A549 (cell line): Measurements from ENCODE around the gene CDK16. TPM values are rescaled to one million over a fixed set of nuclear protein-coding genes. Genes with fewer than 3 reads are reported as not detected.

Experiments
- ATAC-seq, 2 experiments: fragments of 200-7000 bp in 1 of 2; fragments of >200 bp in 1 of 2; cut with Nextera tagmentation in 1 of 2; cut with Tn5 transposase in 1 of 2; 3 replicates each; pipeline versions ENCODE4 v1.8.0 to v1.9.1; 2018 to 2020; ENCODE audit warnings: mild to moderate bottlenecking in 1 of 2, moderate library complexity in 1 of 2
- CTCF ChIA-PET: fragments of 300-600 bp; sonication (Branson Sonifier 250); formaldehyde crosslinking; extraction: SDS; loops from one replicate; lab custom pipeline; 2021; ENCODE audit warnings: antibody characterized with exemption, inconsistent platforms; lab: Yijun Ruan, JAX
- POLR2A ChIA-PET: fragments of 350-600 bp; formaldehyde crosslinking; extraction: SDS; loops from one replicate; lab custom pipeline; 2021; ENCODE audit warnings: antibody characterized with exemption, inconsistent platforms; lab: Yijun Ruan, JAX
- DNase-seq, 2 experiments: peaks; one replicate each; pipeline versions ENCODE4 v3.0.0 to v3.0.0-alpha.2; 2011 to 2016; ENCODE audit warnings: low read depth in 1 of 2, low spot score in 1 of 2
- FAIRE-seq: peaks from 2 replicates; lab custom pipeline; 2011; peaks lifted over from hg19 to GRCh38; lab: Jason Lieb, UNC
- H3K27ac ChIP-seq, 2 experiments: fragments of >200 bp; sonication (Bioruptor Twin); formaldehyde crosslinking; 3 replicates each; pipeline ENCODE4 v1.5.1; 2016 to 2017
- H3K4me1 ChIP-seq: fragments of >200 bp; sonication (Bioruptor Twin); formaldehyde crosslinking; 3 replicates; pipeline ENCODE4 v1.6.1; 2016
- H3K4me2 ChIP-seq: fragments of >200 bp; sonication (Bioruptor Twin); formaldehyde crosslinking; 3 replicates; pipeline ENCODE4 v1.6.1; 2016
- H3K4me3 ChIP-seq: fragments of >200 bp; sonication (Bioruptor Twin); formaldehyde crosslinking; 3 replicates; pipeline ENCODE4 v1.5.1; 2016
- H3K9me3 ChIP-seq: fragments of >200 bp; sonication (Bioruptor Twin); formaldehyde crosslinking; 3 replicates; pipeline ENCODE4 v1.6.1; 2016
- CBX2 ChIP-seq: fragments of 200-600 bp; sonication (generic); IDR thresholded peaks from 2 replicates; pipeline ENCODE4 v1.6.1; 2016; ENCODE audit warnings: low read depth, mild to moderate bottlenecking, borderline replicate concordance
- ESRRA ChIP-seq: fragments of 150-350 bp; IDR thresholded peaks from 2 replicates; pipeline ENCODE4 v1.6.1; 2014; ENCODE audit warnings: mild to moderate bottlenecking, low read length, borderline replicate concordance
- FOSL2 ChIP-seq, 2 experiments: fragments of 450-650 bp in 1 of 2; fragments of >200 bp in 1 of 2; sonication (Bioruptor Twin) in 1 of 2; formaldehyde crosslinking; IDR thresholded peaks; 2 replicates each; pipeline versions ENCODE4 v1.5.0 to v1.6.1; 2016 to 2020; ENCODE audit warnings: mild to moderate bottlenecking in 1 of 2, moderate library complexity in 1 of 2
- GATA3 ChIP-seq: IDR thresholded peaks from 2 replicates; pipeline ENCODE4 v1.6.1; 2012; ENCODE audit warnings: borderline replicate concordance
- HOXA7 ChIP-seq: fragments of 250-450 bp; sonication (Bioruptor Pico); IDR thresholded peaks from 2 replicates; pipeline ENCODE4 v1.5.0; 2020; ENCODE audit warnings: mild to moderate bottlenecking, moderate library complexity
- JUNB ChIP-seq: fragments of >200 bp; sonication (Bioruptor Twin); formaldehyde crosslinking; IDR thresholded peaks from 2 replicates; pipeline ENCODE4 v1.6.1; 2016
- KDM1A ChIP-seq: fragments of 200-600 bp; sonication (generic); IDR thresholded peaks from 2 replicates; pipeline ENCODE4 v1.6.1; 2016; ENCODE audit warnings: low read depth, mild to moderate bottlenecking
- MAFK ChIP-seq: fragments of 450-650 bp; IDR thresholded peaks from 2 replicates; pipeline ENCODE4 v1.6.1; 2014; ENCODE audit not compliant: partially characterized antibody
- NFE2L2 ChIP-seq: fragments of 150-350 bp; conservative IDR thresholded peaks from 2 replicates; pipeline ENCODE4 v1.6.1; 2014; ENCODE audit warnings: low read length
- NR3C1 ChIP-seq: fragments of >200 bp; sonication (Bioruptor Twin); formaldehyde crosslinking; IDR thresholded peaks from 3 replicates; pipeline ENCODE4 v1.6.1; 2017
- SMC3 ChIP-seq: fragments of >200 bp; sonication (Bioruptor Twin); formaldehyde crosslinking; IDR thresholded peaks from 3 replicates; pipeline ENCODE4 v1.6.1; 2018; ENCODE audit warnings: inconsistent platforms
- ZFP36 ChIP-seq: fragments of 450-650 bp; IDR thresholded peaks from 2 replicates; pipeline ENCODE4 v1.6.1; 2014; ENCODE audit warnings: borderline replicate concordance; ENCODE audit not compliant: partially characterized antibody
- ZNF302 ChIP-seq: fragments of 250-450 bp; sonication (Bioruptor Pico); IDR thresholded peaks from 2 replicates; pipeline ENCODE4 v1.9.0; 2021; ENCODE audit warnings: inconsistent platforms, mild to moderate bottlenecking, moderate library complexity
- WGBS: methylation state at CpG from one replicate; pipeline ENCODE4 v1.1.6; 2017; ENCODE audit errors: missing lambda C conversion rate; 5-methylcytosine and 5-hydroxymethylcytosine counted together
- polyA plus RNA-seq, 4 experiments: library from polyadenylated mRNA; depleted of rRNA in 3 of 4; stranded (reverse); fragments of >200 nt; fragmentation: RNase III in 1 of 4; extraction: RNeasy Plus Mini Kit Qiagen cat#74134 plus additional on column Dnase treatment in 1 of 4; gene quantifications; 2 replicates in 3 of 4; 3 replicates in 1 of 4; pipeline ENCODE4 v1.2.3, GENCODE V29; 2011 to 2017
- TF ChIP-seq, protein P1 (sequence below): fragments of 250-450 bp; sonication (Bioruptor Pico); IDR thresholded peaks from 2 replicates; pipeline ENCODE4 v1.5.0; 2021; ENCODE audit warnings: mild to moderate bottlenecking, moderate library complexity, borderline replicate concordance
- TF ChIP-seq, protein P2 (sequence below): fragments of >200 bp; sonication (Bioruptor Twin); formaldehyde crosslinking; IDR thresholded peaks from 2 replicates; pipeline ENCODE4 v1.6.1; 2016
- TF ChIP-seq, protein P3 (sequence below): fragments of >200 bp; sonication (Bioruptor Twin); formaldehyde crosslinking; IDR thresholded peaks from 3 replicates; pipeline ENCODE4 v1.6.1; 2016
- TF ChIP-seq, protein P4 (sequence below): IDR thresholded peaks from 2 replicates; pipeline ENCODE4 v1.6.1; 2012; ENCODE audit warnings: low read depth, borderline replicate concordance
- TF ChIP-seq, protein P5 (sequence below): IDR thresholded peaks from 2 replicates; pipeline ENCODE4 v1.6.1; 2012
- TF ChIP-seq, protein P6 (sequence below): fragments of >200 bp; sonication (Bioruptor Twin); formaldehyde crosslinking; IDR thresholded peaks from 3 replicates; pipeline ENCODE4 v1.5.1; 2016
- TF ChIP-seq, protein P7 (sequence below): fragments of 250-450 bp; sonication (Bioruptor Pico); IDR thresholded peaks from 2 replicates; pipeline ENCODE4 v1.5.0; 2020; ENCODE audit warnings: low read depth, mild to moderate bottlenecking, moderate library complexity

The CDK16 gene
- polyA plus RNA-seq, 2 of the 4 experiments (the other 2 are of a cell fraction), result 105 to 111 TPM

DNA sequence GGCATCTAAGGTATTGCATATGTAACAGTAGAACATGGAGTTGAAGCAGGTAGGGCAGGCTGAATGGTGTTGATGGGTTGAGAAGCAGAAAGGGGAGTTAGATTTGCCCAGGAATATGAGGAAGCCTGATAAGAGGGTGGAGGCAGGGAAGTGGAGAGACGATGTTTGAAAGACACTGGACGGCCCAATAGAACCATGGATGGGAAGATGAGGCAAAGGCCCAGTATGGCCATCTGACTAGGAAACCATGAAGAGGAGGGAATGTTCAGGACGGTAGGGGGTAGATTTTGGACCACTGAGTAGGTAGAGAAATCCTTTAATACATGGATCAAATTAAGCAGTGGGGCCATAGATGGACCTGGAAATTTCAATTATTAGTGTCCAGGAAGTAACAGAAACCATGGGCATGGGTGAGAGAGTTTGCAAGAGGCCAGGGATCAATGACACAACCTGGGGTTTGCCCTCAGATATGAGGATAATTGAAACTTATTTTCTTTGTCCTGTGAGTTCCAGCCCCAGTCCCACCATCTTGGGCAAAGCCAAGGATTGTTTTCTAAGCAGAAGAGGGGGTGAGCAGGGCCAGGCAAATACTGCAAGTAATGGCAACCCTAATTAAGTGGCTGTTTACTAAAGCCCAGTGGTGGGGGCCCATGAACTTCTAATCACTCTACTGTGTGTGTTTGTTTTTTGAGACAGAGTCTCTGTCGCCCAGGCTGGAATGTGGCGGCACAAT lies 11.8 kb downstream of the CDK16 start:
- TF ChIP-seq KDM1A, result no peak
- no peak for TF ChIP-seq ZFP36
- TF ChIP-seq, protein P1, sequence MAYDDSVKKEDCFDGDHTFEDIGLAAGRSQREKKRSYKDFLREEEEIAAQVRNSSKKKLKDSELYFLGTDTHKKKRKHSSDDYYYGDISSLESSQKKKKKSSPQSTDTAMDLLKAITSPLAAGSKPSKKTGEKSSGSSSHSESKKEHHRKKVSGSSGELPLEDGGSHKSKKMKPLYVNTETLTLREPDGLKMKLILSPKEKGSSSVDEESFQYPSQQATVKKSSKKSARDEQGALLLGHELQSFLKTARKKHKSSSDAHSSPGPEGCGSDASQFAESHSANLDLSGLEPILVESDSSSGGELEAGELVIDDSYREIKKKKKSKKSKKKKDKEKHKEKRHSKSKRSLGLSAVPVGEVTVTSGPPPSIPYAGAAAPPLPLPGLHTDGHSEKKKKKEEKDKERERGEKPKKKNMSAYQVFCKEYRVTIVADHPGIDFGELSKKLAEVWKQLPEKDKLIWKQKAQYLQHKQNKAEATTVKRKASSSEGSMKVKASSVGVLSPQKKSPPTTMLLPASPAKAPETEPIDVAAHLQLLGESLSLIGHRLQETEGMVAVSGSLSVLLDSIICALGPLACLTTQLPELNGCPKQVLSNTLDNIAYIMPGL (CRISPR knock-in tag), result no peak
- TF ChIP-seq, protein P2, sequence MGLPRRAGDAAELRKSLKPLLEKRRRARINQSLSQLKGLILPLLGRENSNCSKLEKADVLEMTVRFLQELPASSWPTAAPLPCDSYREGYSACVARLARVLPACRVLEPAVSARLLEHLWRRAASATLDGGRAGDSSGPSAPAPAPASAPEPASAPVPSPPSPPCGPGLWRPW, result no peak
- TF ChIP-seq, protein P3, sequence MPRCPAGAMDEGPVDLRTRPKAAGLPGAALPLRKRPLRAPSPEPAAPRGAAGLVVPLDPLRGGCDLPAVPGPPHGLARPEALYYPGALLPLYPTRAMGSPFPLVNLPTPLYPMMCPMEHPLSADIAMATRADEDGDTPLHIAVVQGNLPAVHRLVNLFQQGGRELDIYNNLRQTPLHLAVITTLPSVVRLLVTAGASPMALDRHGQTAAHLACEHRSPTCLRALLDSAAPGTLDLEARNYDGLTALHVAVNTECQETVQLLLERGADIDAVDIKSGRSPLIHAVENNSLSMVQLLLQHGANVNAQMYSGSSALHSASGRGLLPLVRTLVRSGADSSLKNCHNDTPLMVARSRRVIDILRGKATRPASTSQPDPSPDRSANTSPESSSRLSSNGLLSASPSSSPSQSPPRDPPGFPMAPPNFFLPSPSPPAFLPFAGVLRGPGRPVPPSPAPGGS, result no peak
- TF ChIP-seq HOXA7, result 0 out of 2 replicates have a peak, but pooled peaks have one; percentile 16
- TF ChIP-seq SMC3, result no peak
- POLR2A ChIA-PET, result no interaction called here
- DNase-seq, result no peak
- WGBS, result 95% methylated on average over 5 of the region's 5 CpGs
- Histone ChIP-seq H3K4me2 (no peak overlapping the region), H3K27ac (no peak overlapping the region), H3K4me3 (no peak overlapping the region), H3K9me3 (no peaks in the 10 kb centered on the region), H3K4me1 (peaks cover 18% of the 10 kb centered on the region)
- CTCF ChIA-PET, result interaction anchor here (1.0 kb wide), 1 partner anchor 293 kb away, joined by 3 read pairs; no protein-coding TSS in a partner anchor
- no peak for ATAC-seq
- no peak for FAIRE-seq

DNA sequence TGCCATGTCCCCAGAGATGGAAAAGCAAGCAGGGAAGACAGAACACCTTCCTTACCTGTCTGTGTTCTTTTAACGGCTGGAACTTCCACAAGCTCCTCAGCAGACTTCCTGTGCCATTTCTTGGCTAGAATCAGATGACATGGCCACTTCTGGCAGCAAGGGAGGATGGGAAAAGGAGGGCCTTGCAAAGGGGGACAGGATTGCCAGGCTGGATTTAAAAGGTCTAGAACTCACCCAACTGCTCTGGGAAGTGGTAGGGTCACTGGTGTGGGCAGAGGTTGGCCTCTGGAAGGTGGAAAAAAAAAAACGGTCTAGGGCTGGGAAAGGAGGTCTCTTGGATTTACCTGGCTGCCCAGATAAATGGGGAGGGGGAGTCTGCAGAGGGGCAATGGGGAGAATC lies 12.7 kb downstream of the CDK16 start:
- Histone ChIP-seq H3K9me3 (no peaks in the 10 kb centered on the region), H3K4me1 (peaks cover 22% of the 10 kb centered on the region), H3K4me2 (no peak overlapping the region), H3K4me3 (no peak overlapping the region), H3K27ac (no peak overlapping the region)
- TF ChIP-seq ESRRA, result no peak
- DNase-seq (no peak), FAIRE-seq (no peak), ATAC-seq (no peak)
- ChIA-PET POLR2A (interaction anchor here (3.3 kb wide), 1 partner anchor 13 kb away, joined by 43 read pairs; the partner anchor contains the start of gene CDK16), CTCF (interaction anchor here (0.7 to 1.0 kb wide), 2 partner anchors 293 to 1259 kb away, joined by 3 to 4 read pairs; no protein-coding TSS in a partner anchor)
- 77% methylated on average over 2 of the region's 2 CpGs for WGBS

DNA sequence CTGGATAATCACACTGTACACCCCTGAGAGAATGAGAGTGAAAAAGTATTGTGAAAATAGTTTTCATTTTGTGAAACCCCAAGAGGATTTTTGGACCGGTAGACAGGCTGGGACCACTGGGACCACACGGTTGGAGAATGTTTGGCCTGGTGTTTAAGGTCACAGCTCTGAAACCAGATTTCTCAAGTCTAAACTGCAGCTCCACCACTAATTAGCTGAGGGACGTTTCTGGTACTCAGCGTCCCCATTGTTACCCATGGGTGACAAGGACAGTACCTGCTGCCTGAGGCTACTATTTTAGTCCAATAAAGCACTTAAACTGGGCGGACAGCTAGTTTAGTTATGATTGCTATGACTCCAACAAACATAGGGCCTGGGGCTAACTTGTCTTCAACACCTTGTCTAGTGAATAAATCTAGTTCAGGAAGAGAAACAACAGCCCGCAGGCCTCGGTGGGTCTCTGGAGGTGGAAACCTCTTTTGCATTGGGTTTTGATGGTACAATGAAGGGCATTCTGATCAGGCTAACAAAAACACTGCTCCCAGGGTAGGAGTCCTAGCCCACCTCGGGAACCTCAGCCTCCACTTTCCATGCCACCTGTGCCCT lies 13.8 kb downstream of the CDK16 start:
- Histone ChIP-seq H3K4me3 (peak overlapping the region; percentile 85), H3K27ac (peak overlapping the region; percentile 93 to 95), H3K9me3 (no peaks in the 10 kb centered on the region), H3K4me1 (peaks cover 22% of the 10 kb centered on the region), H3K4me2 (peak overlapping the region; percentile 93)
- ChIA-PET POLR2A (interaction anchor here (0.7 to 3.3 kb wide), 2 partner anchors 14 to 214 kb away, joined by 7 to 43 read pairs; partner anchors contain the start of gene CDK16), CTCF (no interaction called here)
- FAIRE-seq (no peak), ATAC-seq (no peak), DNase-seq (no peak)
- 74% methylated on average over 7 of the region's 8 CpGs for WGBS
- TF ChIP-seq SMC3 (no peak), ZNF302 (CRISPR knock-in tag) (no peak), FOSL2 (IDR thresholded peaks at IDR 0.05) (no peak), FOSL2 (CRISPR knock-in tag; IDR thresholded peaks at IDR 0.05) (no peak), NFE2L2 (no peak), GATA3 (no peak), JUNB (no peak), CBX2 (no peak), MAFK (no peak), NR3C1 (no peak)
- TF ChIP-seq, protein P4, sequence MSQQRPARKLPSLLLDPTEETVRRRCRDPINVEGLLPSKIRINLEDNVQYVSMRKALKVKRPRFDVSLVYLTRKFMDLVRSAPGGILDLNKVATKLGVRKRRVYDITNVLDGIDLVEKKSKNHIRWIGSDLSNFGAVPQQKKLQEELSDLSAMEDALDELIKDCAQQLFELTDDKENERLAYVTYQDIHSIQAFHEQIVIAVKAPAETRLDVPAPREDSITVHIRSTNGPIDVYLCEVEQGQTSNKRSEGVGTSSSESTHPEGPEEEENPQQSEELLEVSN, result no peak
- TF ChIP-seq, protein P1 (CRISPR knock-in tag), result no peak
- TF ChIP-seq, protein P5, sequence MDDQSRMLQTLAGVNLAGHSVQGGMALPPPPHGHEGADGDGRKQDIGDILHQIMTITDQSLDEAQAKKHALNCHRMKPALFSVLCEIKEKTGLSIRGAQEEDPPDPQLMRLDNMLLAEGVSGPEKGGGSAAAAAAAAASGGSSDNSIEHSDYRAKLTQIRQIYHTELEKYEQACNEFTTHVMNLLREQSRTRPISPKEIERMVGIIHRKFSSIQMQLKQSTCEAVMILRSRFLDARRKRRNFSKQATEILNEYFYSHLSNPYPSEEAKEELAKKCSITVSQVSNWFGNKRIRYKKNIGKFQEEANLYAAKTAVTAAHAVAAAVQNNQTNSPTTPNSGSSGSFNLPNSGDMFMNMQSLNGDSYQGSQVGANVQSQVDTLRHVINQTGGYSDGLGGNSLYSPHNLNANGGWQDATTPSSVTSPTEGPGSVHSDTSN, result no peak
- TF ChIP-seq, protein P6, sequence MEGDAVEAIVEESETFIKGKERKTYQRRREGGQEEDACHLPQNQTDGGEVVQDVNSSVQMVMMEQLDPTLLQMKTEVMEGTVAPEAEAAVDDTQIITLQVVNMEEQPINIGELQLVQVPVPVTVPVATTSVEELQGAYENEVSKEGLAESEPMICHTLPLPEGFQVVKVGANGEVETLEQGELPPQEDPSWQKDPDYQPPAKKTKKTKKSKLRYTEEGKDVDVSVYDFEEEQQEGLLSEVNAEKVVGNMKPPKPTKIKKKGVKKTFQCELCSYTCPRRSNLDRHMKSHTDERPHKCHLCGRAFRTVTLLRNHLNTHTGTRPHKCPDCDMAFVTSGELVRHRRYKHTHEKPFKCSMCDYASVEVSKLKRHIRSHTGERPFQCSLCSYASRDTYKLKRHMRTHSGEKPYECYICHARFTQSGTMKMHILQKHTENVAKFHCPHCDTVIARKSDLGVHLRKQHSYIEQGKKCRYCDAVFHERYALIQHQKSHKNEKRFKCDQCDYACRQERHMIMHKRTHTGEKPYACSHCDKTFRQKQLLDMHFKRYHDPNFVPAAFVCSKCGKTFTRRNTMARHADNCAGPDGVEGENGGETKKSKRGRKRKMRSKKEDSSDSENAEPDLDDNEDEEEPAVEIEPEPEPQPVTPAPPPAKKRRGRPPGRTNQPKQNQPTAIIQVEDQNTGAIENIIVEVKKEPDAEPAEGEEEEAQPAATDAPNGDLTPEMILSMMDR, result no peak
- TF ChIP-seq, protein P7, sequence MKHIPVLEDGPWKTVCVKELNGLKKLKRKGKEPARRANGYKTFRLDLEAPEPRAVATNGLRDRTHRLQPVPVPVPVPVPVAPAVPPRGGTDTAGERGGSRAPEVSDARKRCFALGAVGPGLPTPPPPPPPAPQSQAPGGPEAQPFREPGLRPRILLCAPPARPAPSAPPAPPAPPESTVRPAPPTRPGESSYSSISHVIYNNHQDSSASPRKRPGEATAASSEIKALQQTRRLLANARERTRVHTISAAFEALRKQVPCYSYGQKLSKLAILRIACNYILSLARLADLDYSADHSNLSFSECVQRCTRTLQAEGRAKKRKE (CRISPR knock-in tag), result no peak
